ENCODE data around the gene NEK8. TPM values are rescaled to one million over a fixed set of nuclear protein-coding genes. Genes with fewer than 3 reads are reported as not detected.

NEK8 gene
- total RNA-seq, 3 donors from 2014 or later, result 3.4 to 7.9 (median 6.8) TPM

DNA sequence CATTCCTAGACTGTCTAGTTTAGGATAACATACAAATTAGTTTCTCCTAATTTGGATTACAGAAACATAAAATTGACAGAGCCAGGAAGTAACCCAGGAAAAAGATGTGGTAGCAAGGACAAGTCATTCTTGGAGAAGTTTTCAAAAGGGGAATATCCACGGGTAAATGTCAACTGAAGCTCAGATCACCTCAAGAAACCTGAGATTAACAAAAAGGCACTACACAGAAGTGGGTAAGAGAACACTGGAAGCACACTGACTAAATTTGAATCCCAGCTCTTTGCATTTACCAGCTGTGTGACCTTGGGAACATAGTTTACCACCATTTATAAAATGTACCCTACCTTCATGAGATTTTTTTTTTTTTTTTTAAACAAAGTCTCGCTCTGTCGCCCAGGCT is 54.6 kb downstream of the NEK8 start:
- DNase-seq (no peak), ATAC-seq (no peak)
- H3K36me3 ChIP-seq (ENCODE audit: low read depth), result no peaks in the 10 kb centered on the region
- no peaks in the 10 kb centered on the region for H3K4me1 ChIP-seq (ENCODE audit: low read depth)
- H3K9me3 ChIP-seq, result no peaks in the 10 kb centered on the region
- intact Hi-C loops (cut with DNase I, micrococcal nuclease), result no loop called here
- TF ChIP-seq, protein P1, sequence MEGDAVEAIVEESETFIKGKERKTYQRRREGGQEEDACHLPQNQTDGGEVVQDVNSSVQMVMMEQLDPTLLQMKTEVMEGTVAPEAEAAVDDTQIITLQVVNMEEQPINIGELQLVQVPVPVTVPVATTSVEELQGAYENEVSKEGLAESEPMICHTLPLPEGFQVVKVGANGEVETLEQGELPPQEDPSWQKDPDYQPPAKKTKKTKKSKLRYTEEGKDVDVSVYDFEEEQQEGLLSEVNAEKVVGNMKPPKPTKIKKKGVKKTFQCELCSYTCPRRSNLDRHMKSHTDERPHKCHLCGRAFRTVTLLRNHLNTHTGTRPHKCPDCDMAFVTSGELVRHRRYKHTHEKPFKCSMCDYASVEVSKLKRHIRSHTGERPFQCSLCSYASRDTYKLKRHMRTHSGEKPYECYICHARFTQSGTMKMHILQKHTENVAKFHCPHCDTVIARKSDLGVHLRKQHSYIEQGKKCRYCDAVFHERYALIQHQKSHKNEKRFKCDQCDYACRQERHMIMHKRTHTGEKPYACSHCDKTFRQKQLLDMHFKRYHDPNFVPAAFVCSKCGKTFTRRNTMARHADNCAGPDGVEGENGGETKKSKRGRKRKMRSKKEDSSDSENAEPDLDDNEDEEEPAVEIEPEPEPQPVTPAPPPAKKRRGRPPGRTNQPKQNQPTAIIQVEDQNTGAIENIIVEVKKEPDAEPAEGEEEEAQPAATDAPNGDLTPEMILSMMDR (IDR thresholded peaks at IDR 0.05), result no peak
- no peak overlapping the region for H3K4me3 ChIP-seq

DNA sequence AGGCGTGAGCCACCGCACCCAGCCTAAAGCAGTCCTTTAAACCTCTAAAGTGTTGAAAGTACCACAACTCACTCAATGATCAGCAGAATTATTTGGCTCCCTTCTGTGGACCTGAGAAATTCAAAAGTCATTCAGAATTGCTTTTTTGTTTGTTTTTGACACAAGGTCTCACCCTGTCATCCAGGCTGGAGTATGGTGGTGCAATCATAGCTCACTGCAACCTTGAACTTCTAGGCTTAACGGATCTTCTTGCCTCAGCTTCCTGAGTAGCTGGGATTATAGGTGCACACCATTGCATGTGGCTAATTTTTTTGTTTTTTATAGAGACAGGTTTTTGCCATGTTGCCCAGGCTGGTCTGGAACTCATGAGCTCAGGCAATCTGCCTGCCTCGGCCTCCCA is 59.5 kb downstream of the NEK8 start:
- TF ChIP-seq, protein P1 (IDR thresholded peaks at IDR 0.05), result no peak
- H3K4me3 ChIP-seq, result no peak overlapping the region
- ATAC-seq (no peak), DNase-seq (no peak)
- no peaks in the 10 kb centered on the region for H3K4me1 ChIP-seq (ENCODE audit: low read depth)
- no peaks in the 10 kb centered on the region for H3K36me3 ChIP-seq (ENCODE audit: low read depth)
- intact Hi-C loops (cut with DNase I, micrococcal nuclease), result no loop called here
- no peaks in the 10 kb centered on the region for H3K9me3 ChIP-seq

Other genes with a start within 250 kb of the NEK8 start
- under 1 TPM in 2 of 3 donors, not detected in 1; 0.46 to 0.69 TPM for gene FOXN1, start 222.4 kb upstream of the NEK8 start, total RNA-seq
- gene UNC119, start 176.2 kb upstream of the NEK8 start, total RNA-seq, result 10 to 100 TPM; 20.5 to 32.3 (median 23.2) TPM
- 100 to 1,000 TPM in 1 of 3 donors, 10 to 100 TPM in 2; 52.2 to 100 (median 88.5) TPM for gene PIGS, start 157.3 kb upstream of the NEK8 start, total RNA-seq
- 10 to 100 TPM; 15.3 to 25.4 (median 19.7) TPM for gene ALDOC, start 151.9 kb upstream of the NEK8 start, total RNA-seq
- 10 to 100 TPM in 2 of 3 donors, 1 to 10 TPM in 1; 7.2 to 30.3 (median 15.1) TPM for gene SPAG5, start 129.8 kb upstream of the NEK8 start, total RNA-seq
- 10 to 100 TPM; 10.0 to 15.1 (median 11.1) TPM for gene RSKR, start 114.6 kb upstream of the NEK8 start, total RNA-seq
- 100 to 1,000 TPM; 131 to 159 (median 134) TPM for gene BLTP2, start 83.6 kb upstream of the NEK8 start, total RNA-seq
- gene SDF2, start 66.9 kb upstream of the NEK8 start, total RNA-seq, result 10 to 100 TPM; 55.0 to 67.5 (median 56.3) TPM
- gene SUPT6H, start 66.6 kb upstream of the NEK8 start, total RNA-seq, result 10 to 100 TPM; 47.8 to 97.7 (median 60.7) TPM
- gene PROCA1, start 16.9 kb upstream of the NEK8 start, total RNA-seq, result 1 to 10 TPM; 1.3 to 2.0 (median 1.8) TPM
- 10 to 100 TPM in 2 of 3 donors, 1 to 10 TPM in 1; 6.5 to 74.4 (median 19.3) TPM for gene RAB34, start 10.9 kb upstream of the NEK8 start, total RNA-seq
- 1,000 to 10,000 TPM; 1,144 to 1,252 (median 1,216) TPM for gene RPL23A, start 8.8 kb upstream of the NEK8 start, total RNA-seq
- gene TLCD1, start 2.6 kb upstream of the NEK8 start, total RNA-seq, result 10 to 100 TPM in 2 of 3 donors, 1 to 10 TPM in 1; 4.8 to 21.3 (median 16.8) TPM
- 100 to 1,000 TPM in 2 of 3 donors, 10 to 100 TPM in 1; 66.0 to 166 (median 126) TPM for gene TRAF4, start 15.2 kb downstream of the NEK8 start, total RNA-seq
- 10 to 100 TPM; 25.3 to 40.0 (median 30.0) TPM for gene FAM222B, start 114.0 kb downstream of the NEK8 start, total RNA-seq
- 10 to 100 TPM; 28.6 to 38.7 (median 35.9) TPM for gene ERAL1, start 126.2 kb downstream of the NEK8 start, total RNA-seq
- gene FLOT2, start 168.9 kb downstream of the NEK8 start, total RNA-seq, result 10 to 100 TPM; 87.9 to 98.0 (median 89.8) TPM
- 10 to 100 TPM in 1 of 3 donors, 1 to 10 TPM in 2; 7.1 to 10.1 (median 7.3) TPM for gene DHRS13, start 174.3 kb downstream of the NEK8 start, total RNA-seq
- gene PHF12, start 222.7 kb downstream of the NEK8 start, total RNA-seq, result 10 to 100 TPM; 35.9 to 59.7 (median 39.2) TPM

Measured in mucosa of descending colon (tissue), 3 donors.